BE2C (cell line): ENCODE measurements around the gene EXOC1.
A peak's percentile ranks its signal among the peaks of the same experiment; 100 is the strongest.

Experiments
- DNase-seq: peaks from one replicate; pipeline ENCODE4 v3.0.0-alpha.2; 2020
- H3K27me3 ChIP-seq: fragments of 250-450 bp; sonication (Bioruptor Pico); 2 replicates; pipeline ENCODE4 v1.5.1; 2020; ENCODE audit warnings: mild to moderate bottlenecking
- H3K36me3 ChIP-seq: fragments of 250-450 bp; sonication (Bioruptor Pico); 2 replicates; pipeline ENCODE4 v1.5.1; 2020; ENCODE audit warnings: mild to moderate bottlenecking
- H3K4me1 ChIP-seq: fragments of 250-450 bp; sonication (Bioruptor Pico); 2 replicates; pipeline ENCODE4 v1.5.1; 2020
- H3K4me3 ChIP-seq: 2 replicates; pipeline ENCODE4 v1.5.1; 2011; ENCODE audit warnings: low read depth, low read length
- H3K9me3 ChIP-seq: fragments of 250-450 bp; sonication (Bioruptor Pico); 2 replicates; pipeline ENCODE4 v1.5.1; 2020
- CTCF ChIP-seq: IDR thresholded peaks from 2 replicates; pipeline ENCODE4 v1.5.1; 2012; ENCODE audit warnings: mild to moderate bottlenecking, low read depth, low read length

Gene EXOC1

GRCh38 chr4:55866973-55867574 is 13.6 kb downstream of the EXOC1 start:
- no peaks in the 10 kb centered on the region for H3K9me3 ChIP-seq
- DNase-seq: peak; percentile 19
- no peaks in the 10 kb centered on the region for H3K27me3 ChIP-seq
- no peaks in the 10 kb centered on the region for H3K4me1 ChIP-seq
- peaks cover 4% of the 10 kb centered on the region for H3K36me3 ChIP-seq
- H3K4me3 ChIP-seq: no peak overlapping the region
- TF ChIP-seq CTCF: peak; percentile 94

GRCh38 chr4:55868581-55869090 is 15.2 kb downstream of the EXOC1 start:
- H3K36me3 ChIP-seq: peaks cover 4% of the 10 kb centered on the region
- no peak for DNase-seq
- H3K4me3 ChIP-seq: no peak overlapping the region
- H3K9me3 ChIP-seq: no peaks in the 10 kb centered on the region
- no peak for TF ChIP-seq CTCF
- no peaks in the 10 kb centered on the region for H3K27me3 ChIP-seq
- H3K4me1 ChIP-seq: no peaks in the 10 kb centered on the region

GRCh38 chr4:55871299-55871800 is 17.9 kb downstream of the EXOC1 start:
- no peak for TF ChIP-seq CTCF
- no peak overlapping the region for H3K4me3 ChIP-seq
- H3K4me1 ChIP-seq: no peaks in the 10 kb centered on the region
- H3K27me3 ChIP-seq: no peaks in the 10 kb centered on the region
- peaks cover 4% of the 10 kb centered on the region; the same call in 1 of the 2 replicates for H3K36me3 ChIP-seq
- no peak for DNase-seq
- no peaks in the 10 kb centered on the region for H3K9me3 ChIP-seq

GRCh38 chr4:55874831-55875230 is 21.4 kb downstream of the EXOC1 start:
- Histone ChIP-seq H3K4me3 (no peak overlapping the region), H3K36me3 (peaks cover 3% of the 10 kb centered on the region; the same call in 1 of the 2 replicates), H3K4me1 (no peaks in the 10 kb centered on the region), H3K9me3 (no peaks in the 10 kb centered on the region), H3K27me3 (no peaks in the 10 kb centered on the region)
- TF ChIP-seq CTCF: no peak
- DNase-seq: no peak

GRCh38 chr4:55876387-55876786 is 22.9 kb downstream of the EXOC1 start:
- no peak for TF ChIP-seq CTCF
- H3K27me3 ChIP-seq: no peaks in the 10 kb centered on the region
- no peaks in the 10 kb centered on the region for H3K9me3 ChIP-seq
- no peaks in the 10 kb centered on the region for H3K4me1 ChIP-seq
- no peak for DNase-seq
- H3K36me3 ChIP-seq: peaks cover 9% of the 10 kb centered on the region
- H3K4me3 ChIP-seq: no peak overlapping the region

- peak; percentile 19 for DNase-seq
- Histone ChIP-seq H3K27me3 (no peaks in the 10 kb centered on the region), H3K9me3 (no peaks in the 10 kb centered on the region), H3K4me1 (no peaks in the 10 kb centered on the region), H3K36me3 (peaks cover 13% of the 10 kb centered on the region), H3K4me3 (no peak overlapping the region)
- TF ChIP-seq CTCF: no peak
These were observed 25.8 kb downstream of the EXOC1 start for GRCh38 chr4:55879224-55879623.
